NCI-H1092 treated with DMSO at 0.1 percent for 48 hours (cell line): ENCODE measurements around the gene SUPT3H.
"Not testable (repeated sequence)": the region's sequence is repeated elsewhere in the genome, so short reads cannot be mapped to it uniquely, and the experiment has no call there.

Experiments used
- DNase-seq: peaks from one replicate; lab custom pipeline; 2025; lab: John Stamatoyannopoulos, UW

SUPT3H gene

DNA sequence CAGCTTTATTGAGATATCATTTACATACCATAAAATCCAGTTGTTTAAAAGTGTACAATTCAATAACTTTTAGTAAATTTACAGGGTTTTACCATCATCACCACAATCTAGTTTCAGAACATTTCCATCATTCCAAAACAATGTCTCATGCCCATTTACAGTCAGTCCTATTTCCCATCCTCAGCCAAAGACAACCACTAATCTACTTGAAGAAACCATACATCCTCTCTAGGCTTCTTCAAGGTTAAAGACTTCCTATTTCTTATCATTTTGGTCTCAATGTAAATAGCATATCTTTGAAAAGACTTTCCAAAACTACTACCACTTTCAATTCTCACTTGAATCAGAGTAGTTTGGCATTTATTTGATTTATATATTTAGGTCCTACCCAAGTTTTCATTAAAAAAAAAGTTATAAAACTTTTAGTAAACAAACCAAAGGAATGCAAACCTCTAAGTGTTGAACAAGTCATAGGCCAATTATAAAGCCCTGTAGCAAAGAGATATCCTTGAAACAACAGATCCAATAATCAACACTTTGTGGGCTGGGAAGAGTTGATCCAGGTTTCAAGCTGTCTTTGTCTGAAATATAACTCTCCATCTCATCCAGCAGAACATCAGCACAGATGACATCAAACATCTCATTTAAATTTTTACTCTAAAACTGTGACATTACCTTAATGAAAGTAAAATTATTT lies 260.9 kb downstream of the SUPT3H start:
- no peak for DNase-seq

DNA sequence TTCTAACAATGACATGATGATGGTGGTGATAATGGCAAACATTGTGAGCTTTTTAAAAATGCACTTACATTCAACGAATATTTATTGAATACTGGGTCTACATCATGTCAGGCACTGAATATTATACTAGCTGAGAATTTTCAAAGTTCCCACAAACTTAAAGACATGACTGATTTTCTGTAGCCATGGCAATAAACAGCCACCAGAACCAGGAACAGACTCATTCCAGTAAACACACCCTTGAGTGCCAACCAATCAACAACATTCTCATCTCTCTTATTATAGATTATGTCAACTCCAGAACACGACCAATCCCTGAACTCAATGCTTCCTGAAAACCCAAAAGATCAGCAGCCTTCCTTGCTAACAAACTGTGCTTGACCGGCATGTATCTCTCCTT lies 262.0 kb downstream of the SUPT3H start:
- no peak for DNase-seq

DNA sequence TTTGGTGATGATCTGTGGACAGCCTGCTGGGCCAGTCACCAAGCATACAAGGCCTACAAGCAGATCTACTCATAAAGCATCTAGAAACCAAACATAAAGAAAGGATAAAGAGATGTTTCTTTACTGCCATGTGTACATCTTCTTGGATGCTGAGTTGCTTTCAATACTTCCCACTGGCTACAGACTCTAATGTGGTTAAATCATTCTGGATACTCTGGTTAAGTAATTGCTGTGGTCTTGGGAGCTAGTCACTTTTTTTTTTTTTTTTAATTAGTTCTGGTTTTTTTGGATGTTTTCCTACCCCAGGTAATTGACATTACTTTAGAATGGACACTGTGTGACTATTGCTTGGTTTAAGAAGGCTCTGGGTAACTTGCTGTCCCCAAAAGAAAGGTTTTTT lies 265.0 kb downstream of the SUPT3H start:
- no peak for DNase-seq

DNA sequence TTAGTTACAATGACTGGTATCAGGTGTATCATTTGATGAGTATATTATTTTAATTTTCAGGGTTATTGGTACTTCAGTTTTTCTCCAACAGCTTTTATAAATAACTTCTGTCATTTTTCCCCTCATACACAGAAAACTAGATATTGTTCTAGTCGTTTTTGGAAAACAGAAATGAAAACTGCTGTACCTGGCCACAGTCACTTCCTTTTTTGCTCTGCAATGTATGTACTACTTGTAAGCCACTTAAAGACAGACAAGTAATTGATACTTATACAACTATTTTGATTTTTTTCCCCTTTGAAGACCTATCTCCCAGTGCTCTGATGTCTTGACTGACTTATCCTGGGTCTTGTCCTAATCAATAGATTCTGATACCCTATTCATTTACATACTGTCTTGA lies 268.2 kb downstream of the SUPT3H start:
- no peak for DNase-seq

DNA sequence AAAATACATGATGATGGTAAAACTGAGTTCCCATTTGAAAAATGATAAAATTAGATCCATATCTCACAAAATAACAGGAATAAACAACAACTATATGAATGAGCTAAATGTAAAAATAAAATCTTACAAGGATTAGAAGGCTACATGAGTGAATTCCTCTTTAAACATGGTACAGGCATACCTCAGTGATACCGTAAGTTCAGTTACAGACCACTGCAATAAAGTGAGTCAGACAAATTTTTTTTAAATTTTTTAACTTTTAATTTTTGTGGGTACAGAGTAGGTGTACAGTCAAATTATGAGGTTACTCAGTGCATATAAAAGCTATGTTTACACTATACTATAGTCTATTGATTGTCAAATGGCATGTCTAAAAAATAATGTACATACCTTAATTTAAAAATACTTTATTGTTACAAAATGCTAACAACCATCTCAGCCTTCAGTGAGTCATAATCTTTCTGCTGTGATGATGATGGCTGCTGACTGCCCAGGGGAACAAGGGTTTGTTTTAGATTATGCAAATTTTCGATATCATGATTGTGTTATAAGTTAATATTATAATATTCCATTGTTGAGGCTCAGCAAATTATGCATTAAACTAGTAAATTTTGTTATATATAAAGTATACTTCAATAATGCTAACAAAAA lies 272.4 kb downstream of the SUPT3H start:
- DNase-seq: no peak

DNA sequence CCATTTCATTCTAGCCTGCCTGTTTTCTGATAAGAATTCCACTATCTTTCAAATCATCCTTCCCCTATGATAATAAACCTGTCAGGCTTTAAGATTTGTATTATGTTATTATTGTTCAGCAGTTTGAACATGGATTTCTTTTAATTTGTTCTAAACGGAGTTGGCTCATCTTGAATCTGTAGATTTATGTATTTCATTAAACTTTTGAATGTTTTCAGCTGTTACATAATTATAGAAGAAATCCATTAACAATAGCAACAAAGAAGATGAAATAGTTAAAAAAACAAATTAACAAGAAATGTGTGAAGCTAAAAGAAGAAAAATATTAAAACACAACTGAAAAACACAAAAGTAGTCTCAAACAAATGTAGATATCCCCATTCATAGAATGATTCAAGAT lies 273.3 kb downstream of the SUPT3H start:
- no peak for DNase-seq

DNA sequence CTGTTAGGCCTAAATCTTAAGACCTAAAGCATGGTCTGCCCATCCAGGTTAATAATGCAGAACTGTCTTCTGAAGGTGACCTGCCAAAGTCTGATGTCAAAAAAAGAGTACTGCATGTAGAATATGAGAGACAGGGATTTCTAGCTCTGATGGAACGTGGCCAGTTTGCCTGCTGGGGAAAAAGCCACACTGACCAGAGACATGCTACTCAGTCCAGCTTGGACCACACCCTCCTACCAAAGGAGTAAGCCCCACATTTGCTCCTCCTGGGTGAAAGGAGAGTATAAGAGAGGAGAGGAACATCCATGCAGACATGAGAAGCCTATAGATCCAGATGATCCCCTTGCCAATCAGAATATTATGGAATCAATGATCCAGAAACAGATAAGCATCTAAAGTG lies 279.5 kb downstream of the SUPT3H start:
- no peak for DNase-seq

DNA sequence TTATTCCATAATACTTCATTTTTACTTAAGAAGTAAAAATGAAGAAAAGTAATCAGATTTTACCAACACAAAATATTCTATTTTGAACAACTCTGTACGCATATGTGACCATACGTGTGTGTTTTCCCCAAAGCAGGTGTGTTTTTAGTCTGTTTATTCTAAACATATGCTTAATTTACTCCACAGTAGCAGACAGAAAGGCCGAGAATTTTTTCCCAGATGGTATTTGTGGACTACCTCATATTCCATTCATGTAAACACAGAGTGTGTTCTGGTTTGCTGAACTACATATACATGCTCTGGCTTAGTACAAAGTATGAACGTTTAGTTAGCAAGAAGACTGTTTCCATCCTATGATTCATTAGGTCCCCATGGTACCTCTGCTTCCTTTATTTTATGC lies 282.9 kb downstream of the SUPT3H start:
- DNase-seq: no peak

DNA sequence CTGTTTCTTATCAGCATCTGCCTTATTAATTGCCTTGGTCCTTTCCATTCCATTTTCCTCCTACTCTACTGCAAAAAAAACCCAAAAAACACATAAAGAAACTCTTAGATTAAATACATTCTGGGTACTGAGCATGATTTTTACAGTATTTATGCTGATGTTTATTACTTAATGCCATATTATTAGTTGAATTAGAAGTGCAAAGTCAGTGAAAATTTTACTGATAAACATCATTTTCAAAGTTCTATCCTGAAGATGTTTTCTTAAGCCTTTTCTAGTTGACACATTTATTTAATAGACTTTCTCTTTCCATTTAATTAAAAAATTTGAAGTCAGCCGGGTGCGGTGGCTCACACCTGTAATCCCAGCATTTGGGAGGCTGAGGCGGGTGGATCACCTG lies 285.6 kb downstream of the SUPT3H start:
- no peak for DNase-seq

DNA sequence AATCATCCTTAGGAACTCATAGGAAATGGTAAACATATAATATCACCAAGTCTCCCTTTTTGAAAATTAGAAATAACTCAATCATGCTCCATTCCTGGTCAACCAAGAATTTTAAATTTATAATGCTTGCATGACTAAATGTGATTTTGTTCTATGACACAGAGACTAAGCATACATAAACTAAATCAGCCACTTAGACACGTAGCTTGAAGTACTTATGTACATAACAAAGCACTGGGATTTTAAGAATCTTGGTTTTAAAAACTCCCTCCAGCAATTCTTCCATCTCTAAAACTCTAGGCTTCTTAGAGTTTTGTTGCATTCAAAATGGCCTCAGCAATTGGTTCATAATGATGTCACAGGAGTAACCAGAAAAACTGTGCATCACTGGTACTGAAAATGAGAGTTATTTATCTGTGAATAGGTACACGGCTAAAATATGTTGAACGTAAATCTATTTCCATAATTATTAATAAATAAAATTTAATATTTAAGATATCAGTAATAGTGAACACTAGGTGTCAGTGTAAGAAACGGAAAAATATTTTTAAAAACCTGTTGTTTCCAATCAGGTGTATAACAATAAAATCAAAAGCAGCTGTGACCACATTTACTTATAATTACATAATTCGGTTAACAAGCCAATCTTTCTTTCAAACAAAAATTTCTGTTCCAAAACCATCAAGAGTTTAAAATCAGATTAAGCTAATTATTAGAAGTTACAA lies 291.2 kb downstream of the SUPT3H start:
- DNase-seq: no peak

DNA sequence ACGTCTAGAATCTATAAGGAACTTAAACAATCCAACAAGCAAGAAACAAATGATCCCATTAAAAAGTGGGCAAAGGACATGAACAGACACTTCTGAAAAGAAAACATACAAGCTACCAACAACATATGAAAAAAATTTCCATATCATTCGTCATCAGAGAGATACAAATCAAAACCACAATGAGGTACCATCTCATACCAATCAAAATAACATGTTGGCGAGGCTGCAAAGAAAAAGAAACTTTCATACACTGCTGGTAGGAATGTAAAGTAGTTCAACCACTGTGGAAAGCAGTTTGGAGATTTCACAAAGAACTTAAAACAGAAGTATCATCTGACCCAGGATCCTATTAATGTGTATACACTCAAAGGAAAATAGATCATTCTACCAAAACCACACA lies 293.5 kb downstream of the SUPT3H start:
- no peak for DNase-seq

DNA sequence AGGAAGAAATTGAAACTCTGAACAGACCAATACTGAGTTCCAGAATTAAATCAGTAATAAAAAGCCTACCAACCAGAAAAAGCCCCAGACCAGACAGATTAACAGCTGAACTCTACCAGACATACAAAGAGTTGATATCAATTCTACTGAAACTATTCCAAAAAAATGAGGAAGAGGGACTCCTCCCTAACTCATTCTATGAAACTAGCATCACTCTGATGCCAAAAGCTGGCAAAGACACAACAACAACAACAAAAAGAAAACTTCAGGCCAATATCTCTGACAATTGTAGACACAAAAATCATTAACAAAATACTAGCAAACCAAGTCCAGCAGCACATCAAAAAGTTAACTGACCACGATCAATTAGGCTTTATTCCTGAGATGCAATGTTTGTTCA lies 295.6 kb downstream of the SUPT3H start:
- DNase-seq: no peak

DNA sequence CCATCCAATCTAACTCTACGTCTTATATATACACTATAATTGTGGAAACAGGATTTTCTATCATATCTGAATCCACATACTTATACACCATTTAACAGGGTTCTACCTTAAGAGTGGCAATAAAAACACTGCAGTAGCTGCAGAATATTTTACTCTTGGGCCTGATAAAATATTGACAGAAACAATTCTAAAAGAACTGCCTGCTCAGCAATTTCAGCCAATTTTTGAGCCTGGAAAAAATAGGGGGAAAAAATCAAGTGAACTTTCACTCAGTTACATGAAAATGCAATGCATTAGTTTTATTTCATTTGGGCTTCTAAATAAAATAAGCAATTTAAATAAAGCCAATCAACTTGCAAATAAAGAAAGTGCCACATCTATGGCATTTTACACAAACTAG lies 296.1 kb downstream of the SUPT3H start:
- no peak for DNase-seq

DNA sequence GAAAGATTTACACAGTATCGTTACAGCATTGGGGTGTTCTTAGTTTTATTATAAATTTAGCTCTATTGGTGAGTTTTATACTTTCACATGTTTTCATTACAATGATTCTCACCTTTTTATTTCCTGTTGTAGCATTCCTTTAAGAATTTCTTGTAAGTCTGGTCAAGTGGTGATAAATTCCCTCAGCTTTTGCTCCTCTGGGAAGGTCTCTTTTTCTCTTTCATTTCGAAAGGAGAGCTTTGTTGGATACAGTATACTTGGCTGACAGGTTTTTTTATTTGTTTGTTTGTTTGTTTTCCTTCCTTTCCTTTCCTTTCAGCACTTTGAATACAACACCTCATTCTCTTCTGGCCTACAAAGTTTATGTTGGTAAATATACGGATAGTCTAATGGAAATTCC lies 299.3 kb downstream of the SUPT3H start:
- DNase-seq: no peak

DNA sequence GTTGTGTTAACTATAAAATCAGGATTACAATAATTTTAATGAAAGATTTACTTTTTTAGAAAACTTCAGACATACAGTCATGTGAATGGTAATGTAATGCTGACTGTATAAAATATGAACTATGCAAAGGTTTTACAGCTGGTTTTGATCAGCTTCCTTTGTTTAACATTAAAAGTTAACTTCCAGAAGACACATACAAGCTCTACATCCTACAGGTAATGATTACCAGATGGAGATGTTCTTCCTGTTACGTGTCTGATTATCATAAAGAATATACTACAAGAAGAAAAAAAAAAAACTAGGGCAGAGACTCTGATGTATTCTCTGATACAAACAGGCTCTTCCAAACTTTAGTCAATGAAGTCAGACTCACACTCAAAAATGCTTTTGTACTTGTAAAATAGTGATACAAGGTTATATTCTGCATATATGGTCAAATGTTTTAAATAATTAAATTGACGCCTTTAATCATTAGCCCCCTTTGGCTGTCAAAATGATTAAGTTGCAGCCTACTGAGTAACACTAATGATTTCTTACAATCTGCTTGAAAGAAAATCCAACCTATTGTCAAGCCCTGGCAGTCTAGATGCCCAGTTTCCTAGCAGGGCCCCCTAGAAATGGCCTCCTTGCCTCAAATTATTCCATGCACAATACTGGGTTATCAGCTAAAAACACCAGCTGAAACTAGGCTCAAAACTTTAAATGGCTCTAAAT lies 301.4 kb downstream of the SUPT3H start:
- no peak for DNase-seq

DNA sequence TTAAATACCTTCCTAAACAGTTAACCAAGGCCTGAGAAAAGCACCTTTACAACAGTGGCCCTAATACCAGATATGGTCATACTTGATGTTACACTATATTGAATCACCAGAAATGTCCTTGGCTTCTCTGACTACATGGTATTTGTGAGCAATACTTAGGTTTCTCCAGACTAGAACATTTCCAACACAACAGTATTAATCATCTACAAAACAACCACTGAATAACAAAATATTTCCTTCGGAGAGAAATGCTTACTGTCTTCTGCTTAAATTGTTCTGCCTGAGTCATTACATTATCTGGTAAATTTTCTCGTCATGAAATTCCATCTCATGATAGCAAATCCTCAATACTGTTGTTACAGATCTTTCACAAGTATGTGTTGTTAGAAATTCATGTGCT lies 302.5 kb downstream of the SUPT3H start:
- no peak for DNase-seq

DNA sequence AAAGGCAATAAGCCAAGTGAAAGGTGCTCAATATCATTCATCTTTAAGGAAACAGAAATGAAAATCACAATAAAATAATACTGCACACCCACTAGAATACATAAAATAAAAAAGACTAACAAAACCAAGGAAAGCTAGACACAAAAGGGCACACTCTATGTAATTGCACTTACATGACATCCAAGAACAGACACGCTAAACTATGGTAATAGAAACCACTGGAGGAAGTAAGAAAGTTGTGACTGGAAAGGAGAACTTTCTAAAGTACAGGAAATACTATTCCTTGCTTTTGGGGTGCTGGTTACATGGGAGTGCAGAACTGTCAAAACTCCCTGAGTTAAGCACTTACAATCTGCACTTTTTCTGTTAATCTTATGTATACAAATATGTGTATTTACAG lies 303.3 kb downstream of the SUPT3H start:
- DNase-seq: no peak

DNA sequence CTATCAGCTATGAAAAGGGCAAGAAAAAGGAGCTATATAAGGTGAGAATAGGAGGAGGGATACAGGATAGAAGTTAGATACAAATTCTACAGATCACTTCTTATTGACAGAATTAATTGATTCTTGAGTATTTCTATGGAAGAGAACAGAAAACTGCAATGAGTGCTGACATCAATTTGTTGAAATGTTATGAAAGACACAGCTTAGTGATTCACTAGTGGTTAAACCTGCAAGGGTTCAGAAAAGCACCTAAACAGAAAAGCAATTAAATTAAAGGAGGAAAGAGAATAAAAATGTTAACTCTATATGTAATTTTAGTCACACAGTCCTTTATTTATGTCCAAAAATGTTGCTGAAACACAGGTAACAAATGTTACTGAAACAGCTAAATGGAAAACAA lies 304.0 kb downstream of the SUPT3H start:
- no peak for DNase-seq

DNA sequence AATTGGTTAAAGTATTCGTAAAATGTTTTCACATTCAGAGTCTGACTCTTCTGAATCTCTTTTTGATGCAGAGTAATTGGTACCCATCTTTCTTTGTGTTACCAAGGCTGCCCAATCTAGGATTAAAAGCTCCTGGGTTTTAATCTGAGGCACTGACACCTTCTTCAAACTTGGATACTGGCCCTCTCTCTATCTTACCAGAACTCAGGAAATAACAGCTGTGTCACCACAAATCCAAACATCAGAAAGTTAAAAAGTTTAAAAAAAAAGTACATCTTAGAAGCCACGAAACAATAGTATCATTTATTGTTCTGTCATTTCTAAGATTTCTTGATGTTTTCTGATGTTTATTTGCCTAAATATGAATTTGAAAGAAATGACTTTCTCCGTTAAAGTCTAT lies 305.1 kb downstream of the SUPT3H start:
- no peak for DNase-seq

DNA sequence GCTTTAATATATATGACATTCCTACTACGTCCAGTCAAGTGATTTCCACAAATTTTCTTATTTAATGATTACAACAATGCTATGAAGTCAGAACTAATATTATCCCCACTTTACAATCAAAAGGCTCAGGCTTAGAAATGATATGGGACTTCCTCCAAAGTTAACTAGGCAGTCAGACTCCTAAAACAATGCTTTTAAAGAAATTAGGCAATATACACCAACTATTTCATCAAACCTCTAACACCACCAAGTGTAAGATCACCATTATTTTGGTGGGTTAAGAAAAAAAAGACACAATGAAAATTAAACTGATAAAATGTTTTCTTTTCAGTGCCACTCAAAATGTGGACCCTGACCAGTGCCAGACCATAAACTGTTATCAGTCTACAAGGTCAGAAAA lies 305.7 kb downstream of the SUPT3H start:
- DNase-seq: no peak

DNA sequence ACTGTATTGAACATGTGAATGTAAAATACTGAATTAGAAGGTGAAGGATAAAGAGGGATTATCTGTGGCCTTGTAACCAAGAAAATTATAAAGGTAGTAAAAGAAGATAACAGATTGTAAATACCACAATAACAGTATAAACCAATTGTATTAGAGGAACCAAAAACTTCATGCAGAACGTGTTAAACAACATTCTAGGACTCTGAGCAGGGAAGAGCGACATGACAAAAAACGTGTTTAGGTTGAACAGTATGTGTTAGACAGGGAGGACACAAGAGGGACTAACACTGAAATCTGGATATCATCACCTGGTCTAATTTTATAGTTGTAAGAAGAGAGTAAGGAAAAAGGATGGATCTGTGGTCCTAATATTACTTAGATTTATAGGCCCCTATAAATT lies 308.6 kb downstream of the SUPT3H start:
- no peak for DNase-seq

DNA sequence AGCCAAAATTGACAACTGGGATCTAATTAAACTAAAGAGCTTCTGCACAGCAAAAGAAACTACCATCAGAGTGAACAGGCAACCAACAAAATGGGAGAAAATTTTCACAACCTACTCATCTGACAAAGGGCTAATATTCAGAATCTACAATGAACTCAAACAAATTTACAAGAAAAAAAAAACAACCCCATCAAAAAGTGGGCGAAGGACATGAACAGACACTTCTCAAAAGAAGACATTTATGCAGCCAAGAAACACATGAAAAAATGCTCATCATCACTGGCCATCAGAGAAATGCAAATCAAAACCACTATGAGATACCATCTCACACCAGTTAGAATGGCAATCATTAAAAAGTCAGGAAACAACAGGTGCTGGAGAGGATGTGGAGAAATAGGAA lies 310.3 kb downstream of the SUPT3H start:
- DNase-seq: not testable (repeated sequence)

DNA sequence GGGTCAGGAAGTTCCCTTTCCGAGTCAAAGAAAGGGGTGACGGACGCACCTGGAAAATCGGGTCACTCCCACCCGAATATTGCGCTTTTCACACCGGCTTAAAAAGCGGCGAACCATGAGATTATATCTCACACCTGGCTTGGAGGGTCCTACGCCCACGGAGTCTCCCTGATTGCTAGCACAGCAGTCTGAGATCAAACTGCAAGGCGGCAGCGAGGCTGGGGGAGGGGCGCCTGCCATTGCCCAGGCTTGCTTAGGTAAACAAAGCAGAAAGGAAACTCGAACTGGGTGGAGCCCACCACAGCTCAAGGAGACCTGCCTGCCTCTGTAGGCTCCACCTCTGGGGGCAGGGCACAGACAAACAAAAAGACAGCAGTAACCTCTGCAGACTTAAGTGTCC lies 315.1 kb downstream of the SUPT3H start:
- DNase-seq: not testable (repeated sequence)
